Common myeloid progenitor, CD34-positive (primary cell): ENCODE data around the gene OBSL1.

Experiments
- CTCF ChIA-PET: fragments of 350-600 bp; sonication (Branson Sonifier 250); formaldehyde crosslinking; loops from one replicate; lab custom pipeline; 2021; ENCODE audit warnings: antibody characterized with exemption; lab: Charles Lee
- POLR2A ChIA-PET: fragments of 350-600 bp; sonication (Branson Sonifier 250); formaldehyde crosslinking; loops from one replicate; lab custom pipeline; 2021; ENCODE audit warnings: antibody characterized with exemption; lab: Charles Lee
- DNase-seq, 3 donors: peaks; one replicate each; pipeline versions ENCODE4 v3.0.0 to v3.0.0-alpha.2; 2013
- H3K27ac ChIP-seq, 2 experiments: 1 replicate in 1 of 2; 2 replicates in 1 of 2; pipeline ENCODE4 v1.7.0; 2013; ENCODE audit warnings: inconsistent platforms in 2 of 2, low read length in 2 of 2, mild to moderate bottlenecking in 2 of 2, low read depth in 1 of 2, moderate library complexity in 1 of 2; ENCODE audit not compliant: severe bottlenecking in 2 of 2, insufficient read depth in 1 of 2, poor library complexity in 1 of 2
- H3K27me3 ChIP-seq, 5 experiments: replicated peaks in 2 of 5; 1 replicate in 3 of 5; 2 replicates in 2 of 5; pipeline versions ENCODE4 v1.6.1 to v1.7.0; 2013; ENCODE audit warnings: low read length in 4 of 5, mild to moderate bottlenecking in 2 of 5, moderate library complexity in 2 of 5, inconsistent platforms in 1 of 5; ENCODE audit not compliant: insufficient read depth in 5 of 5, control insufficient read depth in 4 of 5
- H3K36me3 ChIP-seq, 4 experiments: 1 replicate in 2 of 4; 2 replicates in 2 of 4; pipeline versions ENCODE4 v1.6.1 to v1.7.0; 2013; ENCODE audit warnings: low read length in 3 of 4, control low read depth in 1 of 4, mild to moderate bottlenecking in 1 of 4; ENCODE audit not compliant: control insufficient read depth in 4 of 4, insufficient read depth in 4 of 4
- H3K4me1 ChIP-seq, 4 experiments: 1 replicate in 3 of 4; 2 replicates in 1 of 4; pipeline versions ENCODE4 v1.6.1 to v1.7.1; 2013; ENCODE audit warnings: low read length in 3 of 4, mild to moderate bottlenecking in 3 of 4, control low read depth in 1 of 4, inconsistent platforms in 1 of 4, moderate library complexity in 1 of 4; ENCODE audit not compliant: control insufficient read depth in 4 of 4, insufficient read depth in 4 of 4; ENCODE audit errors: control extremely low read depth in 1 of 4
- H3K4me3 ChIP-seq, 7 experiments: 1 replicate in 4 of 7; 2 replicates in 3 of 7; pipeline versions ENCODE4 v1.5.1 to v1.7.0; 2013; ENCODE audit warnings: mild to moderate bottlenecking in 7 of 7, low read length in 6 of 7, moderate library complexity in 6 of 7, inconsistent platforms in 2 of 7, low read depth in 2 of 7, control low read depth in 1 of 7; ENCODE audit not compliant: insufficient read depth in 4 of 7, control insufficient read depth in 1 of 7; ENCODE audit errors: extremely low read depth in 1 of 7
- H3K9me3 ChIP-seq, 5 experiments: 1 replicate in 4 of 5; 2 replicates in 1 of 5; pipeline versions ENCODE4 v1.6.1 to v1.7.1; 2013; ENCODE audit warnings: low read length in 4 of 5, mild to moderate bottlenecking in 2 of 5, inconsistent platforms in 1 of 5, low read depth in 1 of 5, moderate library complexity in 1 of 5; ENCODE audit not compliant: control insufficient read depth in 4 of 5, insufficient read depth in 2 of 5; ENCODE audit errors: control extremely low read depth in 1 of 5
- WGBS: methylation state at CpG from one replicate; pipeline ENCODE4 v1.1.5; 2013; ENCODE audit not compliant: insufficient coverage; 5-methylcytosine and 5-hydroxymethylcytosine counted together

Gene OBSL1

DNA sequence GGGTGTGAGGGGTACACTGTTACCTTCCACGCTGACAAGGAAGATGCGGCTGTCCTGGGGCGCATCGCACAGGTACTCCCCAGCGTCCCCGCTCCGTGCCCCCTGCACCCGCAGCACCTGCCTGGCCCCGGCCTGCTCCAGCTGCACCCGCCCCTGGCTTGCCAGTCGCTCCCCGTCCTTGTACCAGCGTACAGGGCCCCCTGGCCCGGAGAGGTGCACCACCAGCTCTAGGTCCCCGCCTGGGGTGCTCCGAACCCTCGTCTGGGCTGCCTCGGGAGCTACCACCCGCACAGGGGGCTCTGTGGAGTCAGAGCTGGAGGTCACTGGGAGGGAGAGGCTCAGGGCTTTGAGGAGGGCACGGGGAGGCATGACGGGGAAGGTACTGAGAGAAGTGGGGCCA is 14.0 kb downstream of the OBSL1 start:
- DNase-seq = no peak
- peaks cover 0 to 15% (median 3%) of the 10 kb centered on the region in 5 experiments for H3K27me3 ChIP-seq
- POLR2A ChIA-PET = interaction anchor here (0.8 kb wide), 1 partner anchor 14 kb away, joined by 3 read pairs; no protein-coding TSS in a partner anchor
- no peak overlapping the region for H3K4me3 ChIP-seq
- CTCF ChIA-PET = interaction anchor here (1.1 to 14.3 kb wide), 2 partner anchors 16 kb away, joined by 3 to 117 read pairs; partner anchors contain the start of genes CHPF and TMEM198
- H3K4me1 ChIP-seq = peaks cover 0 to 11% (median 8%) of the 10 kb centered on the region in 4 experiments
- no peaks in the 10 kb centered on the region for H3K9me3 ChIP-seq
- H3K36me3 ChIP-seq = peaks cover 0 to 9% (median 4%) of the 10 kb centered on the region in 4 experiments
- H3K27ac ChIP-seq = no peak overlapping the region
- over 99% methylated on average over 21 of the region's 21 CpGs for WGBS

DNA sequence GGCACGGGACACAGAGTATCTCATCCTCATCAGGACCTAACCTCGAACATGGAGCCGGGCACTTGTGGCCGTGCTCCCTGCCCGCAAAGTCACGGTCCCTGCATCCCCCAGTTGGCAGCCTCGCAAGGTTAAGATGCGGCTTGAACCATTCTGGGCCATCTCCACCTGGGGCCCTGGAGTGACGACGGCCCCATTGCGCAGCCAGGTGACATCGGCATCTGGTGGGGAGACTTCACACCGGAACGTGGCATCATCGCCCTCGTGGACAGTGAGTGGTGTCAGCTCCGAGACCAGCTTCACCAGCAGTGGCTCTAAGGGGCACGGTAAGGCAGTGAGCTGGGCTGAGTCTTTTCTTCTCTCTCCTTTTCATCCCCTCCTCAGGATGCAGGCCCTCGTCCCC is 14.9 kb downstream of the OBSL1 start:
- ChIA-PET POLR2A (interaction anchor here (0.8 kb wide), 1 partner anchor 14 kb away, joined by 3 read pairs; no protein-coding TSS in a partner anchor), CTCF (interaction anchor here (14.3 kb wide), 1 partner anchor 15 kb away, joined by 117 read pairs; the partner anchor contains the start of genes CHPF and TMEM198)
- Histone ChIP-seq H3K9me3 (no peaks in the 10 kb centered on the region), H3K4me1 (peaks cover 0 to 19% (median 15%) of the 10 kb centered on the region in 4 experiments), H3K27me3 (peaks cover 0 to 23% (median 8%) of the 10 kb centered on the region in 5 experiments), H3K4me3 (no peak overlapping the region), H3K27ac (no peak overlapping the region), H3K36me3 (peaks cover 0 to 4% (median 2%) of the 10 kb centered on the region in 4 experiments)
- 97% methylated on average over 17 of the region's 19 CpGs for WGBS
- DNase-seq = no peak

GRCh38 chr2:219555956-219556355 is 15.4 kb downstream of the OBSL1 start:
- H3K4me1 ChIP-seq = peaks cover 0 to 20% (median 16%) of the 10 kb centered on the region in 4 experiments
- ChIA-PET POLR2A (no interaction called here), CTCF (interaction anchor here (0.6 to 14.3 kb wide), 2 partner anchors 15 to 76 kb away, joined by 3 to 117 read pairs; partner anchors contain the start of genes CHPF and TMEM198)
- no peak for DNase-seq
- no peaks in the 10 kb centered on the region for H3K9me3 ChIP-seq
- H3K36me3 ChIP-seq = peaks cover 0 to 4% (median 2%) of the 10 kb centered on the region in 4 experiments
- peaks cover 3 to 27% (median 8%) of the 10 kb centered on the region in 5 experiments for H3K27me3 ChIP-seq
- H3K4me3 ChIP-seq = no peak overlapping the region
- 97% methylated on average over 19 of the region's 20 CpGs for WGBS
- H3K27ac ChIP-seq = no peak overlapping the region

GRCh38 chr2:219554350-219554749 is 17.0 kb downstream of the OBSL1 start:
- peaks cover 3 to 34% (median 11%) of the 10 kb centered on the region in 5 experiments for H3K27me3 ChIP-seq
- no peak overlapping the region for H3K27ac ChIP-seq
- ChIA-PET CTCF (interaction anchor here (14.3 kb wide), 1 partner anchor 13 kb away, joined by 117 read pairs; the partner anchor contains the start of genes CHPF and TMEM198), POLR2A (no interaction called here)
- WGBS = 98% methylated on average over 10 of the region's 15 CpGs
- H3K4me3 ChIP-seq = no peak overlapping the region
- peaks cover 0 to 20% (median 16%) of the 10 kb centered on the region in 4 experiments for H3K4me1 ChIP-seq
- H3K9me3 ChIP-seq = no peaks in the 10 kb centered on the region
- H3K36me3 ChIP-seq = peaks cover 0 to 4% (median 2%) of the 10 kb centered on the region in 4 experiments
- no peak for DNase-seq

DNA sequence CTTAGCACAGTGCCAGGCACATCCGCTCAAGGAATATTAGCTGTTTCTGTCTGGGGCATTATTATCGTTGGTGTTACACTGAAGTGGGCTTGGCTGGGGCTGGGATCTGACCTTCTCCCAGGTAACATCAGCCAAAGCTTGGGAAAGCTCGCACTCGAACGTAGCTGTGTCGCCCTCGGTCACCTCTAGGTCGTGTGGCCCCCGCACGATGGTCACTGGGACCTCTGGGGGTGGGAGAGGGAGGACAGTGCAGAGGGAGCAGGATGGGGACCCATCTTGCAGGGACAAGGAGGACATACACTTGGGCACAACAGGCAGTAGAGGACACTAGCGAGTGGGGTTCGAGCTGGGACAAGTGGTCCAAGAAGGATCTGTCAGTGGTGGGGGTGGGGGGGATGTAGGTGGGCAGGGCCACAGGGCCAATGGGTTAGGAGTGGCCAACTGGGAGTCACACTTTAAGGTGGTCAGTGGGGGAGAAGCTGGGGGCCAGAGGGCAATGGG is 17.8 kb downstream of the OBSL1 start:
- Histone ChIP-seq H3K4me3 (no peak overlapping the region), H3K4me1 (peaks cover 0 to 20% (median 16%) of the 10 kb centered on the region in 4 experiments), H3K27ac (no peak overlapping the region), H3K27me3 (peaks cover 3 to 34% (median 13%) of the 10 kb centered on the region in 5 experiments), H3K36me3 (peaks cover 0 to 4% (median 2%) of the 10 kb centered on the region in 4 experiments), H3K9me3 (no peaks in the 10 kb centered on the region)
- ChIA-PET POLR2A (interaction anchor here (0.7 kb wide), 1 partner anchor 17 kb away, joined by 3 read pairs; the partner anchor contains the start of gene OBSL1), CTCF (interaction anchor here (0.6 to 7.1 kb wide), 3 partner anchors 8 to 586 kb away, joined by 3 to 46 read pairs (median 37); partner anchors contain the start of genes CHPF and TMEM198)
- 92% methylated on average over 4 of the region's 12 CpGs for WGBS
- no peak for DNase-seq

GRCh38 chr2:219553168-219553417 is 18.2 kb downstream of the OBSL1 start:
- peaks cover 3 to 34% (median 16%) of the 10 kb centered on the region in 5 experiments for H3K27me3 ChIP-seq
- POLR2A ChIA-PET = interaction anchor here (0.7 to 1.2 kb wide), 2 partner anchors 9 to 18 kb away, joined by 3 to 4 read pairs; partner anchors contain the start of genes CHPF, OBSL1 and TMEM198

More at GRCh38 chr2:219553168-219553417, 18.2 kb downstream of the OBSL1 start:
- peaks cover 0 to 20% (median 16%) of the 10 kb centered on the region in 4 experiments for H3K4me1 ChIP-seq
- CTCF ChIA-PET = interaction anchor here (0.9 to 7.1 kb wide), 4 partner anchors 8 to 89 kb away, joined by 3 to 46 read pairs (median 22); partner anchors contain the start of genes CHPF, OBSL1 and TMEM198
- no peaks in the 10 kb centered on the region for H3K9me3 ChIP-seq
- no peak for DNase-seq
- no peak overlapping the region for H3K27ac ChIP-seq
- H3K4me3 ChIP-seq = peak overlapping the region in 4 of 7 experiments; percentile 57 to 77 (median 70)
- peaks cover 0 to 4% (median 2%) of the 10 kb centered on the region in 4 experiments for H3K36me3 ChIP-seq
- WGBS = 46% methylated on average over 7 of the region's 7 CpGs
